Hematopoietic multipotent progenitor cell treated with erythropoietin and hydrocortisone succinate and interleukin-3 and kit ligand, for 15 days (in vitro differentiated cells): ENCODE measurements around the gene OR3A3.

Source experiments
- DNase-seq: peaks from one replicate; pipeline ENCODE4 v3.0.0-alpha.2; 2015; ENCODE audit warnings: low spot score

Gene OR3A3

GRCh38 chr17:3472137-3472536 is 61.0 kb downstream of the OR3A3 start:
- no peak for DNase-seq
